GM19468 (cell line): ENCODE results near the gene TRIM47.

Source experiments
- ATAC-seq: cut with Tn5 transposase; IDR thresholded peaks from one replicate; pipeline ENCODE4 v1.9.1; 2021; ENCODE audit warnings: mild to moderate bottlenecking, moderate library complexity, moderate number of reproducible peaks; ENCODE audit not compliant: unreplicated experiment; ENCODE audit errors: extremely low read depth

TRIM47 gene

DNA sequence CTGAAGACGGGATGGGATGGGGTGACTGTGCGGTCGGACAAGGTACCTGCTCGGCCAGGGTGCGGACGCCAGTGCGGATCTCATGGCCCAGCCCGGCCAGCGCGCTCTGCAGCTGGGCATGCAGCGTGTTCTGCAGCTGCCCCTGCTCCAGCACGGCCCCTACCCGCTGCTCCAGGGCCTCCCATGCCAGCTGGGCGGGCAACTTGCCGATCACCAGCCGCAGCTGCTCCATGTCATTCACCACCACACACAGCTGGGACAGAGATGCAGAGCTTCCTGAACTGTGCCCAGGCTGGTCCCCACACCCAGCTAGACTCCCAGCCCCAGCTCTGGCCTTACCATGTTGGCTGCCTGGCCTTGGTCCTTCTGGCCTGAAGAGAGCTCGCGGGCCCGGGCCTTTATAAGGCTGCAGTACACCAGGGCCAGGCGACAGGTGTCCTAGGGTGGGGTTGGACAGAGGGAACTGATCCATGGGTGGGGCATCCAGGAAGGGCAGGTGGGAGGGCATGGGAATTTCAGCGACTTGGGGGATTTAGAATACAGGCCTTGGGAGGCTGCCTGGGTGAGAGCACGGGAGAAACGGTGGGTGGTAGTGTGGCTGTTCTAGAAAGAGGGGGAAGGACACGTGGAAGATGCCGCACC, 44.0 kb downstream of the TRIM47 start:
- no peak for ATAC-seq

- ATAC-seq, result no peak
These were observed 45.6 kb downstream of the TRIM47 start for GRCh38 chr17:75832652-75833400.

GRCh38 chr17:75832164-75832651, 46.2 kb downstream of the TRIM47 start:
- no peak for ATAC-seq

DNA sequence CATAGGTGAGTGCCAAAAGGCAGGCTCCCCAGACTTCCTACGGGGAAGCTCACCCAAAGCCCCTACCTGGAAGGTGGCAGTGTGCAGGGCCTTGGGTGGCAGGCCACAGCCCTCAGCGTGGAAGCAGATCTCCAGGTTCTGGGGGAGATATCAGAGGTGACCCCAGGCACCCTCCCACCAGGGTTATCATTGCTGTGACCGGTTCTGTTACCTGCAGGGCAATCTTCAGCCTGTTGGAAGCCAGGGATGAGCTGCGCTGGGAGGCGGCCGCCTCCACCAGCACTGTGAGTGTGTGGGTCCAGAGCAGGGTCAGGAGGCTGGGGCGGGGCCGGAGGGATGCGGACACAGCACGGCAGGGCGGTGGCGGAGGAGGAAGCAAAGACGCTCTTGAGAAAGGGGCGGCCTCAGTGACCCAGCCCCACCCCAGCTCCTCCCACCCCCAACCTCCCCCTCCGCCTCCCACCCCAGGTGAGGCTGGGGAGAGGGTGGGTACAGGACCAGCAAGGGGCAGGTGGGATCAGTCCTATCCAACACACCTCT, 47.3 kb downstream of the TRIM47 start:
- no peak for ATAC-seq

GRCh38 chr17:75830164-75831031, 48.0 kb downstream of the TRIM47 start:
- no peak for ATAC-seq

DNA sequence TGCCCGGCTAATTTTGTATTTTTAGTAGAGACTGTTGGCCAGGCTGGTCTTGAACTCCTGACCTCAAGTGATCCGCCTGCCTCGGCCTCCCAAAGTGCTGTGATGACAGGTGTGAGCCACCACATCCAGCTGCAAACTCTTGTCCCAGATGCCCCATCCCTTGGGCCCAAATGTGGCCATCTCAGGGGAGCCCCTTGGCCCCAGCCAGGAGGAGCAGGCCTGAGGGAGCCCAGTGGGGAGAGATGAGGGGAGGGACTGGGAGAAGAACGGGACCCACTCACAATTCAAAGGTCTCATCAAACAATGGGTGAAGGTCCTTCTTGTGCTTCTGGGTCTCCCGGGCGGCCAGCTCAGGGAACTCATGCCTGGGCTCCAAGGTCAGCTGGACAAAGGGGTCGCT, 48.6 kb downstream of the TRIM47 start:
- no peak for ATAC-seq

GRCh38 chr17:75828741-75829140, 49.6 kb downstream of the TRIM47 start:
- ATAC-seq, result no peak

DNA sequence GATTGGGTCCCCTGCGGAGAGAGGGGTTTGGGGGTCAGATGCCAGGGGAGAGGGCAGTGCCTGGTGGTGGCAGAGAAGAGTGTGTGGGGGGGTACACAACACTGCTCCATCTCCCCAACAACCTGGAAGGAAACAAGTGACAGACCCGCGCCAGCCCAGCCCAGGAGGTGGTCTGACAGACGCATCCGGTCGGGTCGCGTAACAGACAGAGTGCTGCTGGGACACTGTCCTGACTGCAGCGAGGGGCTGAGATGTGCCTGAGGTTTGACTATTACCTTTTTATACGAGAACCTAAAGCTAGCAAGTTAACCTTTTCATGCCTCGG, 50.3 kb downstream of the TRIM47 start:
- no peak for ATAC-seq

DNA sequence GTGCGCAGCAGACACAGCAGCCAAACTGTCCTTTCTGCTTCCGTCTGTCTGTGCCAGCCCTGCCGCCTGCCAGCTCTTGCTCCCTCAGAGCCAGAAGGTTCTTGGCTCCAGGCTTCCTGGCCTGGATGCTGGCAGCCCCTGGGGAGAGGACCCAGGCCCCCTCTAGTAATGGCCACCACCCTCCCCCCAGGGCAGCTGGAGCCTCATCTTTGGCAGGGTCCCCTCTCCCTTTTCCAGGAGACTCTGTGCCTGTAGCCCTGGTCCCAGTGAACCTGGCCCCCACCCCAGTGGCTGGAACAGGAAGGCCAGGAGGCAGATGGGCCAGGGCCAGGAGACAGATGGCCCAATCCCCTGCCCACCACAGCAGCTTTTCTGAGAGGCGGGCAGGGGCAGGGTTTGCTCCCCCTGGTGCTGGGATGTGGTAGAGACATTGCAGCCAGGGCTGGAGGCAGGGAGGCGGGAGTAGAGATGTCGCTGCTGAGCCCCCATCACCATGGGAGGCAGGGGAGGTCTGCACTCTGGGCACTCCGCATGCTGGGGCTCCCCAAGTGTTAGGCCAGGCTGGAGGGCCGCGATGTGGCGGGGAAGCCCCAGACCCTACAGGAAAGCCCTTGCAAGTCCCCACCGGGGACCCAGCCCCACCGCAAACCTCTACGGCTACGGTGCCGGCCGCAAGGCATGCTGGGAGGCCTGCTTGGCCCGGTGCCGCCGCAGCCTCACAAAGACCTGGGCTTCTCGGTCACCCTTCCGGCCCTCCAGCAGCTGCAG, 50.9 kb downstream of the TRIM47 start:
- no peak for ATAC-seq

- no peak for ATAC-seq
These were observed 51.6 kb downstream of the TRIM47 start for GRCh38 chr17:75826561-75827307.

DNA sequence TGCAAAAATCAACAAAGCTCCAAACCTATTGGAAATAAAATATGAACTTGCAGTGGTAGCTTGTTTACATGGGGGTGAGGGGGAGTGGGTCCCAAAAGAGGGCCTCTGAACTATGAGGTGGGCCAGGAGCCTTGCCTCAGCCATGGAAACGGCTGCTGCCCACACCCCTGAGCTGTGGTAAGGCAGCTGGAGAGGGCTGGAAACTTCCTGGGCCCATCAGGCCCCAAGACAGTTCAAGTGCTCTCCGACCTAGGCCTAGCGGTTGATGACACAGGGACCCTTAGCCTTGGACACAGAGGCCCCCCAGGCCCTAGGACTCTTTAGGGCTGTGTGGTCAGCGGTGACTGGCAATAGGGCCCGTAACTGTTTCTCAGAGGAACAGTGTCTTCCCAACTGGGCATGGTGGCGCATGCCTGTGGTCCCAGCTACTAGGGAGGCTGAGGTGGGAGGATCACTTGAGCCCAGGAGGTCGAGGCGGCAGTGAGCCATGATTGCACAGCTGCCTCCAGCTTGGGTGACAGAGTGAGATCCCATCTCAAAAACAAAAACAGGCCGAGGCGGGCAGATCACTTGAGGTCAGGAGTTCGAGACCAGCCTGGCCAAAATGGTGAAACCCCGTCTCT, 52.5 kb downstream of the TRIM47 start:
- ATAC-seq, result no peak

DNA sequence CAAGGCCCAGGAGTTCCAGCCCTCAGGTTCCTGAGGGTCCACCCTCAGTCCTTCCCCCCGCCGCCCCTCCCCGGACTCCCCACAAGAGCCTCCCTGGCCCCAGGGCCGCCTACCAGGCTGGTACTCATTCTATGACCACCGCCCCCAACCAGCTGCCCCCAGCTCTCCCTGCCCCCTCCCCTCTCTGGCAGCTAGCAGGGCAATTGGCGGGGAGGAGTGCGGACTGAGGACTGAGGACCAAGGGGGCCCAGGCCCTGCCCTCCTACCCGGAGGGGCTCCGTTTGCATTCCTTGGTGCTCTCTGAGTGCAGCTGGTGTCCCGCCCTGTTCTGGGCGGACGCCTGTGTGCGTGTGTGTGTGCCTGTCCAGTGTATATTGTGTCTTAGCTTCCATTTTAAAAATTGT, 53.2 kb downstream of the TRIM47 start:
- no peak for ATAC-seq

- no peak for ATAC-seq
These were observed 53.7 kb downstream of the TRIM47 start for GRCh38 chr17:75824666-75825065.
